HepG2 (cell line): ENCODE measurements around the gene DDX59. TPM values are rescaled to one million over a fixed set of nuclear protein-coding genes. Genes with fewer than 3 reads are reported as not detected.

Experiments used
- BORCS8-MEF2B ChIP-seq: sonication (generic); formaldehyde crosslinking; IDR thresholded peaks from 2 replicates; pipeline ENCODE4 v1.8.0; 2022; ENCODE audit warnings: mild to moderate bottlenecking, missing genetic modification reagents
- HOXA5 ChIP-seq: sonication (generic); formaldehyde crosslinking; IDR thresholded peaks from 2 replicates; pipeline ENCODE4 v1.4.0; 2020; ENCODE audit warnings: missing genetic modification reagents
- PAX8 ChIP-seq: sonication (generic); formaldehyde crosslinking; IDR thresholded peaks from 2 replicates; pipeline ENCODE4 v1.8.0; 2022; ENCODE audit warnings: mild to moderate bottlenecking, missing genetic modification reagents, borderline replicate concordance
- THAP8 ChIP-seq: sonication (generic); formaldehyde crosslinking; IDR thresholded peaks from 2 replicates; pipeline ENCODE4 v1.5.1; 2020; ENCODE audit warnings: missing genetic modification reagents, mild to moderate bottlenecking, borderline replicate concordance
- ZBTB33 ChIP-seq: sonication (generic); formaldehyde crosslinking; IDR thresholded peaks from 2 replicates; pipeline ENCODE4 v1.4.0; 2020; ENCODE audit warnings: missing genetic modification reagents
- ZC3H4 ChIP-seq: sonication (generic); formaldehyde crosslinking; IDR thresholded peaks from 2 replicates; pipeline ENCODE4 v1.4.0; 2020; ENCODE audit warnings: missing genetic modification reagents, borderline replicate concordance
- ZNF124 ChIP-seq: sonication (generic); formaldehyde crosslinking; IDR thresholded peaks from 2 replicates; pipeline ENCODE4 v1.4.0; 2020; ENCODE audit warnings: missing genetic modification reagents
- ZNF142 ChIP-seq: sonication (generic); formaldehyde crosslinking; IDR thresholded peaks from 2 replicates; pipeline ENCODE4 v1.4.0; 2020; ENCODE audit warnings: missing genetic modification reagents
- ZNF687 ChIP-seq: sonication (generic); formaldehyde crosslinking; IDR thresholded peaks from 2 replicates; pipeline ENCODE4 v1.5.1; 2020; ENCODE audit warnings: mild to moderate bottlenecking, missing genetic modification reagents, moderate library complexity
- ZNF770 ChIP-seq: sonication (generic); formaldehyde crosslinking; IDR thresholded peaks from 2 replicates; pipeline ENCODE4 v1.5.0; 2020; ENCODE audit warnings: mild to moderate bottlenecking, missing genetic modification reagents
- ZSCAN22 ChIP-seq: sonication (generic); formaldehyde crosslinking; IDR thresholded peaks from 2 replicates; pipeline ENCODE4 v1.4.0; 2020; ENCODE audit warnings: mild to moderate bottlenecking, missing genetic modification reagents
- polyA plus RNA-seq, 8 experiments: library from polyadenylated mRNA; depleted of rRNA in 3 of 8; stranded (reverse) in 7 of 8; unstranded in 1 of 8; fragments of >200 nt; fragmentation: Illumina TruSeq in 4 of 8; extraction: Trizol in 4 of 8; gene quantifications; 2 replicates each; pipeline versions ENCODE4 v1.2.1 to v1.2.3, GENCODE V29; 2011 to 2016; ENCODE audit warnings: low read depth in 4 of 8, missing spikeins in 1 of 8, mixed read lengths in 1 of 8; ENCODE audit not compliant: insufficient read depth in 1 of 8
- total RNA-seq, 5 experiments: library from RNA; depleted of rRNA; stranded (reverse); fragments of >200 nt; fragmentation: Illumina TruSeq; extraction: Trizol; gene quantifications; 2 replicates each; pipeline ENCODE4 v1.2.3, GENCODE V29; 2016; ENCODE audit warnings: low read depth in 1 of 5

The DDX59 gene
- total and polyA plus RNA-seq, 2 of the 13 experiments (the other 11 are each of a cell fraction or from before 2014, with no cell fraction given): 12.1 to 14.8 TPM

- TF ChIP-seq THAP8 (CRISPR knock-in tag): 0 out of 2 replicates have a peak, but pooled peaks have one; percentile 34
- 0 out of 2 replicates have a peak, but pooled peaks have one; percentile 13 for TF ChIP-seq ZBTB33 (CRISPR knock-in tag)
- no peak for TF ChIP-seq ZC3H4 (CRISPR knock-in tag)
- no peak for TF ChIP-seq HOXA5 (CRISPR knock-in tag)
- TF ChIP-seq ZNF770 (CRISPR knock-in tag): no peak
- peak; percentile 81 for TF ChIP-seq ZNF687 (CRISPR knock-in tag)
- no peak for TF ChIP-seq PAX8
- TF ChIP-seq ZNF142 (CRISPR knock-in tag): no peak
- no peak for TF ChIP-seq ZNF124 (CRISPR knock-in tag)
- peak; percentile 93 for TF ChIP-seq BORCS8-MEF2B (CRISPR knock-in tag)
- TF ChIP-seq ZSCAN22: no peak
Measured at GRCh38 chr1:200620273-200621131, 49.2 kb downstream of the DDX59 start, which contains the start of gene KIF14 (continued).
